Neutrophil (primary cell): ENCODE data around the gene OXCT1.

Source experiments
- H3K27ac ChIP-seq: fragments of 200-600 bp; sonication (generic); 2 replicates; pipeline ENCODE4 v1.5.1; 2016; ENCODE audit warnings: mild to moderate bottlenecking, moderate library complexity
- H3K27me3 ChIP-seq: fragments of 200-600 bp; sonication (generic); 2 replicates; pipeline ENCODE4 v1.6.0; 2016; ENCODE audit warnings: mild to moderate bottlenecking
- H3K36me3 ChIP-seq: fragments of 200-600 bp; sonication (generic); 2 replicates; pipeline ENCODE4 v1.5.1; 2017
- H3K4me1 ChIP-seq, 2 experiments: fragments of 200-600 bp in 1 of 2; sonication (generic) in 1 of 2; 1 replicate in 1 of 2; 2 replicates in 1 of 2; pipeline versions ENCODE4 v1.5.1 to v1.6.1; 2013 to 2016; ENCODE audit warnings: low read depth in 1 of 2, low read length in 1 of 2, mild to moderate bottlenecking in 1 of 2, moderate library complexity in 1 of 2; ENCODE audit not compliant: control insufficient read depth in 1 of 2, insufficient read depth in 1 of 2
- H3K4me3 ChIP-seq, 2 experiments: fragments of 200-600 bp in 1 of 2; sonication (generic) in 1 of 2; 1 replicate in 1 of 2; 2 replicates in 1 of 2; pipeline ENCODE4 v1.5.1; 2013 to 2016; ENCODE audit warnings: low read depth in 1 of 2, low read length in 1 of 2, mild to moderate bottlenecking in 1 of 2, moderate library complexity in 1 of 2
- H3K9me3 ChIP-seq: fragments of 200-600 bp; sonication (generic); 2 replicates; pipeline ENCODE4 v1.5.1; 2016
- CTCF ChIP-seq: fragments of 200-600 bp; sonication (generic); IDR thresholded peaks from 2 replicates; pipeline ENCODE4 v1.5.1; 2016; ENCODE audit warnings: antibody characterized with exemption

OXCT1 gene

GRCh38 chr5:41878173-41878572 is 7.9 kb upstream of the OXCT1 start:
- no peak for TF ChIP-seq CTCF
- Histone ChIP-seq H3K27ac (no peak overlapping the region), H3K27me3 (peaks cover 29% of the 10 kb centered on the region), H3K9me3 (no peaks in the 10 kb centered on the region), H3K4me3 (no peak overlapping the region), H3K4me1 (no peaks in the 10 kb centered on the region), H3K36me3 (no peaks in the 10 kb centered on the region)

GRCh38 chr5:41877408-41877807 is 7.2 kb upstream of the OXCT1 start:
- Histone ChIP-seq H3K27ac (no peak overlapping the region), H3K36me3 (no peaks in the 10 kb centered on the region), H3K9me3 (no peaks in the 10 kb centered on the region), H3K4me1 (no peaks in the 10 kb centered on the region), H3K4me3 (no peak overlapping the region), H3K27me3 (peaks cover 29% of the 10 kb centered on the region)
- no peak for TF ChIP-seq CTCF

- Histone ChIP-seq H3K4me3 (no peak overlapping the region), H3K36me3 (no peaks in the 10 kb centered on the region), H3K27ac (no peak overlapping the region), H3K9me3 (no peaks in the 10 kb centered on the region), H3K4me1 (no peaks in the 10 kb centered on the region), H3K27me3 (peaks cover 35% of the 10 kb centered on the region)
- TF ChIP-seq CTCF: no peak
Measured at GRCh38 chr5:41876678-41877077, 6.5 kb upstream of the OXCT1 start.

DNA sequence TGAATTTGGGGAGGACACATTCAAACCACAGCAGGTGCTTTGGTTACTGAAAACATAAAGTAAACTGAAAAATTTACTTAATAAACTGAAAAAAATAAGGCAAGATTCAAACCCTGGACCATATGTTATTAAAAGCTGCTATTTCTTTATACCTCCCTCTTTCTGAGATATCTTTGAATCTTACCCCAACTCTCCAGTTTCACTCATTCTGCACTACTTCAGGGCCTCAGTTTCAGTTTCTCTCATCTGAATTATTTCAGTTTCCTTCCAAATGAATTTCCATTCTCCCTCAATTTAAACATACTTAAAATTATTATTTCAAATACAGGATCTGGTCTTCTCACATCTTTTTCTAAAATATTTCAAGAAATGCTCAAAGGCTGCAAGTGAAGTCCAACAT is 4.9 kb upstream of the OXCT1 start:
- Histone ChIP-seq H3K27me3 (peaks cover 43% of the 10 kb centered on the region), H3K36me3 (no peaks in the 10 kb centered on the region), H3K4me3 (no peak overlapping the region), H3K9me3 (no peaks in the 10 kb centered on the region), H3K27ac (no peak overlapping the region), H3K4me1 (peaks cover 7 to 8% of the 10 kb centered on the region in 2 experiments)
- TF ChIP-seq CTCF: no peak

- Histone ChIP-seq H3K27me3 (peaks cover 43% of the 10 kb centered on the region), H3K27ac (no peak overlapping the region), H3K4me3 (no peak overlapping the region), H3K4me1 (peaks cover 12 to 13% of the 10 kb centered on the region in 2 experiments), H3K36me3 (no peaks in the 10 kb centered on the region), H3K9me3 (no peaks in the 10 kb centered on the region)
- no peak for TF ChIP-seq CTCF
Measured at GRCh38 chr5:41874512-41875060, 4.4 kb upstream of the OXCT1 start.

- Histone ChIP-seq H3K27ac (no peak overlapping the region), H3K36me3 (no peaks in the 10 kb centered on the region), H3K27me3 (peaks cover 33% of the 10 kb centered on the region), H3K4me3 (no peak overlapping the region), H3K9me3 (no peaks in the 10 kb centered on the region), H3K4me1 (peaks cover 20 to 21% of the 10 kb centered on the region in 2 experiments)
- no peak for TF ChIP-seq CTCF
Measured at GRCh38 chr5:41871852-41872251, 1.6 kb upstream of the OXCT1 start.
